Calu3 (cell line): Measurements from ENCODE around the gene SPTB. TPM values are rescaled to one million over a fixed set of nuclear protein-coding genes. Genes with fewer than 3 reads are reported as not detected.

Experiments used
- BruUV-seq: library from RNA; stranded (reverse); fragments of 400-500 nt; replicated peaks from 2 replicates; lab custom pipeline; 2021; lab: Mats Ljungman, UMichigan
- CTCF ChIA-PET: fragments of 300-600 bp; sonication (Branson Sonifier 250); formaldehyde crosslinking; loops from one replicate; lab custom pipeline; 2022; ENCODE audit warnings: antibody characterized with exemption; lab: Charles Lee
- DNase-seq: peaks from one replicate; pipeline ENCODE4 v3.0.0; 2022
- H3K27ac Mint-ChIP-seq: one replicate; pipeline ENCODE4 v1.8.0; 2022; ENCODE audit warnings: mixed read lengths; ENCODE audit not compliant: unreplicated experiment
- H3K27me3 Mint-ChIP-seq: one replicate; pipeline ENCODE4 v1.8.0; 2022; ENCODE audit warnings: mixed read lengths; ENCODE audit not compliant: unreplicated experiment
- H3K36me3 Mint-ChIP-seq: one replicate; pipeline ENCODE4 v1.8.0; 2022; ENCODE audit warnings: mild to moderate bottlenecking, moderate library complexity, mixed read lengths; ENCODE audit not compliant: insufficient read depth, unreplicated experiment
- H3K4me1 Mint-ChIP-seq: one replicate; pipeline ENCODE4 v1.8.0; 2022; ENCODE audit warnings: mild to moderate bottlenecking, low read depth, mixed read lengths; ENCODE audit not compliant: unreplicated experiment
- H3K4me3 Mint-ChIP-seq: one replicate; pipeline ENCODE4 v1.8.0; 2022; ENCODE audit warnings: mild to moderate bottlenecking, low read depth, moderate library complexity, mixed read lengths; ENCODE audit not compliant: unreplicated experiment
- H3K9me3 Mint-ChIP-seq: one replicate; pipeline ENCODE4 v1.8.0; 2022; ENCODE audit warnings: low read depth, mixed read lengths; ENCODE audit not compliant: unreplicated experiment
- intact Hi-C: fragments of 100-400 bp; cut with micrococcal nuclease; formaldehyde crosslinking; loops from one replicate; pipeline ENCODE4 v1.10.0; 2022; ENCODE audit not compliant: unreplicated experiment
- total RNA-seq: library from RNA; stranded (reverse); gene quantifications from 2 replicates; pipeline ENCODE4 v1.2.3, GENCODE V29; 2022
- TF ChIP-seq, protein P1 (sequence below): fragments of 200-600 bp; IDR thresholded peaks from one replicate; pipeline ENCODE4 v1.8.0; 2022; ENCODE audit warnings: antibody characterized with exemption; ENCODE audit not compliant: unreplicated experiment

SPTB gene
- total RNA-seq, 1 experiment from 2014 or later = not detected

DNA sequence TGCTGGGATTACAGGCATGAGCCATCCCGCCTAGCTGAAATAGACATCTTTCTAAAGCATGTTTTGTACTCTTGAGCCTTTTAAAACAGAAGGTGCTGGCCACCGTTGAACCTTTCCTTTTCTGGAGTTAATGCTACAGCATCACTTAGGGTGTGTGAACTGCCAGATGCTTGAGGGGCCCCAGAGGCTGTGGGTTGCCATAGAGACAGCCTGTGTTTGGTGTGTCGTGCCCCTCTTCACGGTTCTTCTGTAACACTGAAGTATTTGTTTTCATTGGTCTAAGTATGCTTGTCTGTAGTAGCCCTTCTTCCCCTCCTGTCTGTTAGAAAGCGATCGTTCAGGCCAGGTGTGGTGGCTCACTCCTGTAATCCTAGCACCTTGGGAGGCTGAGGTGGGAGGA is 144.7 kb downstream of the SPTB start:
- no peak overlapping the region for H3K4me3 Mint-ChIP-seq
- H3K4me1 Mint-ChIP-seq = peaks cover 9% of the 10 kb centered on the region
- TF ChIP-seq, protein P1, sequence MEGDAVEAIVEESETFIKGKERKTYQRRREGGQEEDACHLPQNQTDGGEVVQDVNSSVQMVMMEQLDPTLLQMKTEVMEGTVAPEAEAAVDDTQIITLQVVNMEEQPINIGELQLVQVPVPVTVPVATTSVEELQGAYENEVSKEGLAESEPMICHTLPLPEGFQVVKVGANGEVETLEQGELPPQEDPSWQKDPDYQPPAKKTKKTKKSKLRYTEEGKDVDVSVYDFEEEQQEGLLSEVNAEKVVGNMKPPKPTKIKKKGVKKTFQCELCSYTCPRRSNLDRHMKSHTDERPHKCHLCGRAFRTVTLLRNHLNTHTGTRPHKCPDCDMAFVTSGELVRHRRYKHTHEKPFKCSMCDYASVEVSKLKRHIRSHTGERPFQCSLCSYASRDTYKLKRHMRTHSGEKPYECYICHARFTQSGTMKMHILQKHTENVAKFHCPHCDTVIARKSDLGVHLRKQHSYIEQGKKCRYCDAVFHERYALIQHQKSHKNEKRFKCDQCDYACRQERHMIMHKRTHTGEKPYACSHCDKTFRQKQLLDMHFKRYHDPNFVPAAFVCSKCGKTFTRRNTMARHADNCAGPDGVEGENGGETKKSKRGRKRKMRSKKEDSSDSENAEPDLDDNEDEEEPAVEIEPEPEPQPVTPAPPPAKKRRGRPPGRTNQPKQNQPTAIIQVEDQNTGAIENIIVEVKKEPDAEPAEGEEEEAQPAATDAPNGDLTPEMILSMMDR = no peak
- CTCF ChIA-PET = interaction anchor here (0.6 kb wide), 2 partner anchors 145 to 940 kb away, joined by 6 to 8 read pairs; no protein-coding TSS in a partner anchor
- no TSS peak for BruUV-seq
- H3K27ac Mint-ChIP-seq = no peak overlapping the region
- no peaks in the 10 kb centered on the region for H3K27me3 Mint-ChIP-seq
- H3K9me3 Mint-ChIP-seq = no peaks in the 10 kb centered on the region
- intact Hi-C loops = no loop called here
- no peak for DNase-seq
- peaks cover 18% of the 10 kb centered on the region for H3K36me3 Mint-ChIP-seq

DNA sequence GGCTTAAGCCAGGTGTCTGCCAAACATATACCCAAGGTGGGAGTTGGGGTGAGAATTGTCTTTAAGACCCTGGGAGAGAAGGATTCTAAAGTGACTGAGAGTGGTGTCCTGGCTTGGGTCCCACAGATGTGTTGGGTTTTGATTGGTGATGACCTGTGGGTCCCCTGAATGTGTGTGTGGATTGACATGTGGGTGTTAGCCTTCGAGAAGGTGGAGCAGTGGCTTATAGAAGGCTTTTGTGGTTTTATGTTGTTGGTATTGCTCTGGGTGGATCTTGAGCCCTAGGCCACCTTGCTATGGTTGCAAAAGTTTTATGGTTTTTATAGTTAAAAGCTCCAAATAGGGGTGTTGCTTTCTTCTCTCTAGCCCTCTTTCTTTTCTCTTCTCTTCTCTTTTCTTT is 145.8 kb downstream of the SPTB start:
- CTCF ChIA-PET = no interaction called here

DNA sequence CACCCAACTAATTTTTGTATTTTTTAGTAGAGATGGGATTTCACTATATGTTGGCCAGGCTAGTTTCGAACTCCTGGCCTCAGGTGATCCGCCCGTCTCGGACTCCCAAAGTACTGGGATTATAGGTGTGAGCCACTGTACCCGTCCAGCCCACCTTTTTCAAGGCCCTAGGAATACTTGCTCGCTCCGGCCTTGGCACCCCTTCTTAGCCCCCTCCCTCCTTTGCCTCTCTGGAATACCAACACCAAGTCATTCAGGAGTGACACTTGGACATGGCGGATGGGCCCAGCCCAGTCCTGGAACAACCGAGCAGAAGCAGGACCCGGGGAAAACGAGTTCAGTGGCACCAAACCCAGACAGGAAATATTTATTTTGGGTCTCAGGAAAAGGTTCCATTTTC is 146.4 kb downstream of the SPTB start:
- Mint-ChIP-seq H3K9me3 (no peaks in the 10 kb centered on the region), H3K36me3 (peaks cover 18% of the 10 kb centered on the region), H3K27me3 (no peaks in the 10 kb centered on the region), H3K4me1 (peaks cover 9% of the 10 kb centered on the region), H3K4me3 (no peak overlapping the region), H3K27ac (no peak overlapping the region)
- TF ChIP-seq, protein P1 = no peak
- no TSS peak for BruUV-seq
- DNase-seq = no peak
- intact Hi-C loops = no loop called here
- CTCF ChIA-PET = no interaction called here

More for the DNA sequence above, 145.8 kb downstream of the SPTB start:
- H3K27ac Mint-ChIP-seq = no peak overlapping the region
- no peaks in the 10 kb centered on the region for H3K27me3 Mint-ChIP-seq
- TF ChIP-seq, protein P1 = no peak
- intact Hi-C loops = no loop called here
- BruUV-seq = TSS peak; percentile 28
- peaks cover 9% of the 10 kb centered on the region for H3K4me1 Mint-ChIP-seq
- H3K9me3 Mint-ChIP-seq = no peaks in the 10 kb centered on the region
- H3K4me3 Mint-ChIP-seq = no peak overlapping the region
- peaks cover 18% of the 10 kb centered on the region for H3K36me3 Mint-ChIP-seq
- DNase-seq = no peak

DNA sequence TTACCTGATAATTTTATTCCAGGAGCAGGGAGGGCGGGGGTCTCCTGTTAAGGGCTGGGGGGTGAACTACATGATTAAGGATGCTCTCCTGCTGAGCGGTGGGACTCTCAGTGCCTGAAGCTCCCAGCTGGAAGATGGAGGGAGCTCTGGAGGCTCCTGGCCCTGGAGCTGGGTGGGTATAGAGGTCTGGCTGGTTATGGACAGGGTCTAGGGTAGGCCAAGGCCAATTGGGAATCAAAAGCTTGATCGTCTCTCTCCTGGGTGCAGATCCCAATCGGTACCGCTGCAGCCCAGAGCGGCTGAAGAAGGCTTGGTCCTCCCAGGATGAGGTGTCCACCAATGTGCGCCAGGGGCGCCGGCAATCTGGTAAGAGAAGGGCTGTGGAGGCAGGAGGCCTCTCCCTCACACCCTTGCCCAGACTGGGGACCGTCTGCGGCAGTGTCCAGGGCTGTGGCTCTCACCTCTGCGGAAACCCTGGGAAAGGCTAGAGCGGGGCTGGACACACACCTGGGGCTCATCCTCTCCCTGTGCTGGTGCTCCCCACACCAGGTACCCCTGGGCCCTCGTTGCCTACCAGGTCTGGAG is 147.1 kb downstream of the SPTB start:
- H3K4me3 Mint-ChIP-seq = no peak overlapping the region
- no peaks in the 10 kb centered on the region for H3K9me3 Mint-ChIP-seq
- H3K4me1 Mint-ChIP-seq = peaks cover 9% of the 10 kb centered on the region
- H3K36me3 Mint-ChIP-seq = peaks cover 21% of the 10 kb centered on the region
- no peak overlapping the region for H3K27ac Mint-ChIP-seq
- intact Hi-C loops = no loop called here
- no TSS peak for BruUV-seq
- no peaks in the 10 kb centered on the region for H3K27me3 Mint-ChIP-seq
- CTCF ChIA-PET = no interaction called here
- TF ChIP-seq, protein P1 = no peak
- no peak for DNase-seq
